Glutamatergic neuron (in vitro differentiated cells): ENCODE results near the gene TESK2. TPM values are rescaled to one million over a fixed set of nuclear protein-coding genes. Genes with fewer than 3 reads are reported as not detected.
"Not testable (repeated sequence)": the region's sequence is repeated elsewhere in the genome, so short reads cannot be mapped to it uniquely, and the experiment has no call there.

ENCODE experiments used
- DNase-seq: peaks from one replicate; pipeline ENCODE4 v3.0.0; 2022
- H3K27ac Mint-ChIP-seq: one replicate; pipeline ENCODE4 v1.8.0; 2020; ENCODE audit warnings: mild to moderate bottlenecking, mixed read lengths, inconsistent platforms; ENCODE audit not compliant: unreplicated experiment
- H3K27me3 Mint-ChIP-seq: one replicate; pipeline ENCODE4 v1.8.0; 2020; ENCODE audit warnings: mild to moderate bottlenecking, moderate library complexity, mixed read lengths, inconsistent platforms; ENCODE audit not compliant: unreplicated experiment
- H3K36me3 Mint-ChIP-seq: one replicate; pipeline ENCODE4 v1.8.0; 2020; ENCODE audit warnings: mild to moderate bottlenecking, mixed read lengths, inconsistent platforms; ENCODE audit not compliant: unreplicated experiment
- H3K4me1 Mint-ChIP-seq: one replicate; pipeline ENCODE4 v1.8.0; 2020; ENCODE audit warnings: mild to moderate bottlenecking, low read depth, mixed read lengths, inconsistent platforms; ENCODE audit not compliant: unreplicated experiment
- H3K4me3 Mint-ChIP-seq: one replicate; pipeline ENCODE4 v1.8.0; 2020; ENCODE audit warnings: mild to moderate bottlenecking, mixed read lengths, inconsistent platforms; ENCODE audit not compliant: unreplicated experiment
- H3K9me3 Mint-ChIP-seq: one replicate; pipeline ENCODE4 v1.8.0; 2020; ENCODE audit warnings: mild to moderate bottlenecking, moderate library complexity, mixed read lengths, inconsistent platforms; ENCODE audit not compliant: unreplicated experiment
- CTCF ChIP-seq: fragments of 200-600 bp; sonication (generic); IDR thresholded peaks from one replicate; pipeline ENCODE4 v1.5.0; 2021; ENCODE audit not compliant: partially characterized antibody, unreplicated experiment
- total RNA-seq: library from RNA; stranded (reverse); fragmentation: NEBNext Ultra II Directional; extraction: Animal tissue kit (Norgen Biotek cat#: 25700); gene quantifications from one replicate; pipeline ENCODE4 v1.2.1, GENCODE V29; 2021; ENCODE audit not compliant: unreplicated experiment

TESK2 gene
- total RNA-seq, 1 donor from 2014 or later = 3.3 TPM

- TF ChIP-seq CTCF = no peak
- Mint-ChIP-seq H3K4me1 (peaks cover 2% of the 10 kb centered on the region), H3K9me3 (no peaks in the 10 kb centered on the region), H3K36me3 (no peaks in the 10 kb centered on the region), H3K27ac (no peak overlapping the region), H3K4me3 (no peak overlapping the region), H3K27me3 (no peaks in the 10 kb centered on the region)
- no peak for DNase-seq
These were observed 105.7 kb downstream of the TESK2 start for GRCh38 chr1:45385302-45385701.

GRCh38 chr1:45384213-45384612, 106.8 kb downstream of the TESK2 start:
- not testable (repeated sequence) for H3K9me3 Mint-ChIP-seq, DNase-seq, H3K4me1 Mint-ChIP-seq, H3K4me3 Mint-ChIP-seq, H3K27me3 Mint-ChIP-seq, H3K36me3 Mint-ChIP-seq, H3K27ac Mint-ChIP-seq

- Mint-ChIP-seq H3K9me3 (no peaks in the 10 kb centered on the region), H3K36me3 (no peaks in the 10 kb centered on the region), H3K27me3 (no peaks in the 10 kb centered on the region), H3K4me3 (no peak overlapping the region), H3K4me1 (peaks cover 2% of the 10 kb centered on the region), H3K27ac (no peak overlapping the region)
- no peak for DNase-seq
- no peak for TF ChIP-seq CTCF
These were observed 107.8 kb downstream of the TESK2 start for GRCh38 chr1:45383191-45383590.

GRCh38 chr1:45381243-45381642, 109.7 kb downstream of the TESK2 start:
- DNase-seq = no peak
- Mint-ChIP-seq H3K4me1 (peaks cover 2% of the 10 kb centered on the region), H3K27me3 (no peaks in the 10 kb centered on the region), H3K4me3 (no peak overlapping the region), H3K27ac (no peak overlapping the region), H3K9me3 (no peaks in the 10 kb centered on the region), H3K36me3 (no peaks in the 10 kb centered on the region)
- TF ChIP-seq CTCF = no peak

GRCh38 chr1:45380730-45381129, 110.2 kb downstream of the TESK2 start:
- no peaks in the 10 kb centered on the region for H3K9me3 Mint-ChIP-seq
- H3K4me1 Mint-ChIP-seq = peaks cover 2% of the 10 kb centered on the region
- DNase-seq = no peak
- H3K27ac Mint-ChIP-seq = no peak overlapping the region
- H3K36me3 Mint-ChIP-seq = no peaks in the 10 kb centered on the region
- TF ChIP-seq CTCF = no peak
- H3K4me3 Mint-ChIP-seq = no peak overlapping the region
- H3K27me3 Mint-ChIP-seq = no peaks in the 10 kb centered on the region

- Mint-ChIP-seq H3K27me3 (no peaks in the 10 kb centered on the region), H3K4me1 (peaks cover 2% of the 10 kb centered on the region), H3K4me3 (no peak overlapping the region), H3K27ac (no peak overlapping the region), H3K36me3 (no peaks in the 10 kb centered on the region), H3K9me3 (no peaks in the 10 kb centered on the region)
- no peak for DNase-seq
- no peak for TF ChIP-seq CTCF
These were observed 110.8 kb downstream of the TESK2 start for GRCh38 chr1:45380125-45380524.
